ENCODE results near the gene MOB3A. TPM values are rescaled to one million over a fixed set of nuclear protein-coding genes. Genes with fewer than 3 reads are reported as not detected.

MOB3A gene
- total RNA-seq, 1 donor from 2014 or later = 69.2 TPM

DNA sequence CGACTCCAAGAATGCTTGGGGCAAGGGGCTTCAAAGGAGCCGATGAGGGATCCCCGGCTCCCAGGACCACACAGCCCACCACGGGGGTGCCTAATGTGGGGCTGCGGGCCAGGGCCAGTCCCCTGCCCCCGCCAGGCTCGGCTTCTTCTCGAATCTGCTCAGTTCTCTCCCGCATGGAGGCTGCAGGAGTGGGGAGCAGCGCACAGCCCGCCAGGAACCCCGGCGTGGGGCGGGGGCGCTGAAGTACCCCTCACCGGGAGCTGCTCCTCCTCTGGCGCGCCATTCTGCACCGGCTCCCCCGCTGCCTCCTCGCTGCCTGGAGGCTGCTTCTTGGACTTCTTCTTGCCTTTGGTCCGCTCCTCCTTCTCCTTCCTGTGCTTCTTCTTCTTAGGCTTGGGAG lies 15.3 kb upstream of the MOB3A start:
- DNase-seq = no peak
- no peak overlapping the region for H3K27ac ChIP-seq
- H3K9me3 ChIP-seq = no peaks in the 10 kb centered on the region
- intact Hi-C loops (cut with DNase I) = no loop called here
- TF ChIP-seq, protein P1, sequence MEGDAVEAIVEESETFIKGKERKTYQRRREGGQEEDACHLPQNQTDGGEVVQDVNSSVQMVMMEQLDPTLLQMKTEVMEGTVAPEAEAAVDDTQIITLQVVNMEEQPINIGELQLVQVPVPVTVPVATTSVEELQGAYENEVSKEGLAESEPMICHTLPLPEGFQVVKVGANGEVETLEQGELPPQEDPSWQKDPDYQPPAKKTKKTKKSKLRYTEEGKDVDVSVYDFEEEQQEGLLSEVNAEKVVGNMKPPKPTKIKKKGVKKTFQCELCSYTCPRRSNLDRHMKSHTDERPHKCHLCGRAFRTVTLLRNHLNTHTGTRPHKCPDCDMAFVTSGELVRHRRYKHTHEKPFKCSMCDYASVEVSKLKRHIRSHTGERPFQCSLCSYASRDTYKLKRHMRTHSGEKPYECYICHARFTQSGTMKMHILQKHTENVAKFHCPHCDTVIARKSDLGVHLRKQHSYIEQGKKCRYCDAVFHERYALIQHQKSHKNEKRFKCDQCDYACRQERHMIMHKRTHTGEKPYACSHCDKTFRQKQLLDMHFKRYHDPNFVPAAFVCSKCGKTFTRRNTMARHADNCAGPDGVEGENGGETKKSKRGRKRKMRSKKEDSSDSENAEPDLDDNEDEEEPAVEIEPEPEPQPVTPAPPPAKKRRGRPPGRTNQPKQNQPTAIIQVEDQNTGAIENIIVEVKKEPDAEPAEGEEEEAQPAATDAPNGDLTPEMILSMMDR (IDR thresholded peaks at IDR 0.05) = no peak
- peaks cover 100% of the 10 kb centered on the region for H3K36me3 ChIP-seq
- H3K4me3 ChIP-seq = no peak overlapping the region
- ATAC-seq = no peak
- H3K27me3 ChIP-seq (ENCODE audit: low read depth) = no peaks in the 10 kb centered on the region
- no peaks in the 10 kb centered on the region for H3K4me1 ChIP-seq

DNA sequence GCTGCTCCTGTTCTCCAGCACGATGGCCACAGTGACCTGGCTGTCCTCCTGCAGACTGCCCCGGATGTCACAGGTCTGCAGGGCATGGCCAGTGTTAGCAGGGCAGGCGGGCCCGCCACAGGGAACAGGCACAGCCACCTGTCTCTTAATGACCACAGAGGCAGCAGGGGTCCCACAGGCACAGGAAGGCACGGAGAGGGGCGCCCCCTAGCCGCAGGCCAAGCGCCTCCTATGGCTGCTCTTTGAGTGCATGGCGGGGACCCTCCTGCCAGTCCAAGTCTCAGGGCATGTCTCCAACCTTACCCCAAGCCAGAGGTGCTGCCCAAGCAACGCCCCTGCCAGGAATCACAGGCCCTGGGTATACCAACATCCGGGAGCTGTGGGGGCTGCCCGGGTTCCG lies 14.7 kb upstream of the MOB3A start:
- Histone ChIP-seq H3K27me3 (ENCODE audit: low read depth) (no peaks in the 10 kb centered on the region), H3K27ac (no peak overlapping the region), H3K4me3 (no peak overlapping the region), H3K36me3 (peaks cover 100% of the 10 kb centered on the region), H3K9me3 (no peaks in the 10 kb centered on the region), H3K4me1 (no peaks in the 10 kb centered on the region)
- DNase-seq = no peak
- intact Hi-C loops (cut with DNase I) = no loop called here
- no peak for ATAC-seq
- TF ChIP-seq, protein P1 (IDR thresholded peaks at IDR 0.05) = no peak

DNA sequence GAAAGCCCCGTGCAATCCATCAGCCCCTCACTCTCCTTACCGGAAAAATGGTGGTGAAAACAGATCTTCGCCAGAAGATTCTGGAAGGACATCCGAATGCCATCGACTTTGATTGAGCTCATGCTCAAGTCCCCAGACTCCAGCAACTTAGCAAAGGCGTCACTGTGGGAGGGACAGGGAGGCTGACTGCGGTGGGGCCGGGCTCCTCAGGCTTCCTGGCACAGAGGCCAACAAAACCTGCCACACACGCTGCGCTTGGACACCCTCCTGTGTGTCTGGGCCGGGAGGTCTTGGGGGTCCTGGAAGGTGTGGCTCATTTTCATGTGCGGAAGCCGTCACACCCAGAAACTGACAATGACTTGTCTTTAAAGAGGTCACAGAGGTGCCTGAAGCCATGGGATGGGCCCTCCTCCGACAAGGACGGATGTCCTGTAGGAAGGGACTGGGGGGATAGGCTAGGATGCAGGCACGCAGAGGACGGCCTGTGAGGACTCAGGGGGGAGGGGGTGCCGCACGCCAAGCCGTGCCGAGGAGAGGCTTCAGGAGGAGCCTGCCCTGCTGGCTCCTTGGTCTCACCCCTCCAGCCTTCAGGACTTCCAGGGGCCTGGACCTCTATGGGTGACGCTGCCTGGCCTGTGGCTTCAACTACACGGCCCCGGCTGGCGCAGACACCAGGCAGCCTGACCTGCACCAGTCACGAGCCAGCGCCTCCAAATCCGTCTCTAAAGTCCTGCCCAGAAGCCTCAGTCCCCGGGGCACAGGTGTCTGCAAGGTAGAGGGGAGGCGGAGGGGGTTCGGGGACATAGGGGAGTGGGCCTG lies 13.1 kb upstream of the MOB3A start:
- H3K36me3 ChIP-seq = peaks cover 96% of the 10 kb centered on the region
- TF ChIP-seq, protein P1 (IDR thresholded peaks at IDR 0.05) = no peak
- no peak overlapping the region for H3K27ac ChIP-seq
- intact Hi-C loops (cut with DNase I) = no loop called here
- DNase-seq = no peak
- H3K4me3 ChIP-seq = no peak overlapping the region
- no peaks in the 10 kb centered on the region for H3K4me1 ChIP-seq
- peaks cover 3% of the 10 kb centered on the region for H3K9me3 ChIP-seq
- ATAC-seq = peak in 1 of 2 donors; percentile 2
- H3K27me3 ChIP-seq (ENCODE audit: low read depth) = no peaks in the 10 kb centered on the region

DNA sequence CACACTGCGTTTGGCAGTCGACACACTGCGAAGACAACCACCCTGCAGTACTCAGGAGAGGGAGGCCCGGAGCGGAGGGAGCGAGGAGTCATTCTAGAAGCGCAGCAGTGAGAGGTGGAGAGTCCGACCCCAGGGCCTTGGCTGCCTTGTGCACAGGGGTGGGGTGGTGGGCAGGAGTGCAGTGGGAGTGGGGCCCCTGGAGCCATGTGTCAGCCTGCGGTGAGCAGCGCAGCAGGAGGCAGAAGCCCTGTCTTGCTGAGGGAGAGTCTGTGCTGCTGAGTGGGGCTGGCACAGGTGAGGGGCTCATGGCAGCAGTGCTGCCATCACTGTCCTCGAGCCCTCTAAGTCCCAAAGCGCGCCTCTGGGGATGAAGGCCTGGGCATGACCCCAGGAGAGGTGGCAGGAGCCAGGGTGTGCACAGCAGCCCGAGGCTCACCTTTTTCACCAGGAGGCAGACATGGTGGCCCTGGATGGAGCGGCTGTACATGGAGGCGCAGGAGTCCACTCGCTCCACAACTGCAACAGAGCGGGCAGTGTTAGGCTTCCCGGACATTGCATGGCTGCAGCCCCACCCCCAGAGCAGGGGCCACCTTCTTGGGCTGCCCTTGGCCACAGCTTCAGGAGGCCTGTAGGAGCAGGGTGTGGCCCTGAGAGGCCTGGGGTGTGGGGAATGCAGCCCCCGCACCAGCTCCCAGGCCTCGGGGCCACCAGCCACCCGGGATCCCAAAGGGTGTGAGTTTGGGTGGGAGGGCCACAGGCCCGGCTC lies 12.3 kb upstream of the MOB3A start:
- TF ChIP-seq, protein P1 (IDR thresholded peaks at IDR 0.05) = no peak
- no peaks in the 10 kb centered on the region for H3K27me3 ChIP-seq (ENCODE audit: low read depth)
- H3K4me3 ChIP-seq = no peak overlapping the region
- H3K4me1 ChIP-seq = no peaks in the 10 kb centered on the region
- no peak overlapping the region for H3K27ac ChIP-seq
- ATAC-seq (no peak), DNase-seq (no peak)
- H3K9me3 ChIP-seq = peaks cover 3% of the 10 kb centered on the region
- peaks cover 90% of the 10 kb centered on the region for H3K36me3 ChIP-seq
- intact Hi-C loops (cut with DNase I) = no loop called here

DNA sequence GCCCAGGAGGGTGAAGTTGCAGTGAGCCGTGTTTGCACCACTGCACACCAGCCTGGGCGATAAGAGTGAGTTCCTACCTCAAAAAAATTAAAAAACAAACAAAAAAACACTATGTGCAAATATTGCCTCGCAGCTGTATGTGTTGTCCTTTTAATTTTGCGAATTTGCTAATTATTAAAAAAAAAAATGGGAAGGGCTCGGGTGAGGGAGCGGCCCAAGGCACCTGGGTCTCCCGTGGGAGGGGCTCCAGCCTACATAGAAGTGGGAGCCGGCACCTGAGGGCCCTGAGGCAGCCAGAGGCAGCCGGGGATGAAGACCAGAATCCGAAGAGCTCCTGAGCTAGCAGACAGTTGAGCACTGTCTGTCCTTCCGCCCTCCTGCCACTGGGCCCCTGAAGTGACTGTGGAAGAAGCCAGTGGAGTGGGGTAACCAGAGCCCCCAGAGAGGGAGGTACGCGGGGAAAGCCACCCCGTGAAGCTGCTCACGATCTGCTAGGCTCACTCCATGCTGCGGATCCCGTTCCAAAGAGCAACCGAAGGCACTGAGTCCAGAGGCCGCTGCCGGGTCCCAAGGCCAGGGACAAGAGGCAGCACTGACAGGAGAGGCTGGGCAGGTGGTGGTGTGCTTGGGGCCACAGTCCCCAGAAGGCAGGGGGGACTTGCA lies 7.0 kb upstream of the MOB3A start:
- Histone ChIP-seq H3K36me3 (peaks cover 81% of the 10 kb centered on the region), H3K27me3 (ENCODE audit: low read depth) (no peaks in the 10 kb centered on the region), H3K4me3 (no peak overlapping the region), H3K27ac (no peak overlapping the region), H3K9me3 (peaks cover 3% of the 10 kb centered on the region), H3K4me1 (no peaks in the 10 kb centered on the region)
- ATAC-seq (no peak), DNase-seq (no peak)
- TF ChIP-seq, protein P1 (IDR thresholded peaks at IDR 0.05) = no peak
- intact Hi-C loops (cut with DNase I) = no loop called here
